GM18867 (cell line): ENCODE data around the gene DNAJB5.
"Not testable (repeated sequence)": the region's sequence is repeated elsewhere in the genome, so short reads cannot be mapped to it uniquely, and the experiment has no call there.

Source experiments
- ATAC-seq: cut with Tn5 transposase; IDR thresholded peaks from one replicate; pipeline ENCODE4 v1.9.1; 2021; ENCODE audit warnings: mild to moderate bottlenecking, moderate library complexity; ENCODE audit not compliant: unreplicated experiment

DNAJB5 gene

DNA sequence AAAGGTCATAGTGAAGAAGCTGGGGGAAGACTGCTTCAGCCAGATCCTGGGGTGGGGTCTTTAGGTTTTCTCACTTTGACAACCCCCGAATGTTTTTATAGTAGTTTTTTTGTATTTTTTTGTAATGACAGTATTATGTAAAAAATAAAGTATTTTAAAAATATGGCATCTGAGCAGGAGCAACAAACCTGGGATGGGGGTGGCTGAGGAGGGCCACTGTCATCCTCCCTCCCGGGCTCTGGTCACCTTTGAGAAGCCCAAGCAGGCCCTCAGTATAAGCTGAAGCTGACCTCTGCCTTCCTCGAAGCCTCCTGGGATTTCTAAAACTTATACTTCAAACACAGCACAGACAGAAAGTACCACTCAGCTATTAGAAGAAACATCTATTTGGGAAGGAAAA, 8.7 kb downstream of the DNAJB5 start:
- ATAC-seq, result no peak

DNA sequence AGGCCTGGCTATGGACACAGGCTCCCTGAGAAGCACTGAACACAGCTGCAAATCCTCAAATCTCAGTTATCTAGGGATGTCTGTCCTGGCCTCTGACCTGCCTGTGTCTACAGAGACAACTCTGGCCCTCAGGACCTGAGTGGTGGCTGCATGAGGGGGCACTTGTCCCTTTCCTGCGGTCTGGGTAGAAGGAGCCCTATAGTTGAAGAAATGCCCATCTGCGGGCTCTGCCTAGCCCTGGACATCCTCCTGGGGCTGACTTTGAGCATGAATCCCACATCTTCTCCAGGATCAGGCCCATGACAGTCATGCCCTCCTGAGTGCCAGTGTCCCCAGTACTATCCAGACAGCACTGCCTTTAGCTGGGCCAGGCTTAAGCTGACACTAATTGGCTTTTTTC, 10.0 kb downstream of the DNAJB5 start:
- no peak for ATAC-seq

DNA sequence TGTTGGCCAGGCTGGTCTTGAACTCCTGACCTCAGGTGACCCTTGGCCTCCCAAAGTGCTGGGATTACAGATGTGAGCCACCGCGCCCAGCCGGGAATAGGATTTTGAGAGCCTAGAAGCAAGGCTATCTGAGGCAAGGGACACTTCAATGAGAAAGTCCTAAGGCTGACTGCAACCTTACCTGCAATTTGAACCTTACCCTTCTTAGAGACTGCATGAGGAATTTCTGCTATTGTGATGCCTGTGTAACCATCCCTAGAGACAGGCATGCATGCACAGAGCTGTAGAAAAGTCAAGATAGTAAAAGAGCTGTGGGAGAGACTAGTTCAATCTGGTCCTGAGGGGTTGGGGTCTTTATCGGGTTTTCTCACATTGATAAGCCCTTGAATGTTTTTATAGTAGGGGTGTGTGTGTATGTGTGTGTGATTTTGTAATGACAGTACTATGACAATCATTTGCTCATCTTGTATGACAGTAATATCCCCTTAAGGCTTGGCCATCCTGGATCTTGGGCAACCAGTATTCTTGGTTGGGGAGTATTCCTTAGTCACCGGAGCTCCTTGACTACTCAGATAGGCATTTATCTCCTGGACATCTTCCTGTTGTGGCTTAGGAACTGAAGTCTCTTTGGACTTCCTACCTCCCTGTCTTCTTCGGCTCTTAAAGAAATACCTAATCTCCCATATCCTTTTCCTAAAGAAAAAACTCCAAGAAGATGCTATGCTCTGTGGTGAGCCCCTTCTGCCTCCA, 11.2 kb downstream of the DNAJB5 start:
- no peak for ATAC-seq

DNA sequence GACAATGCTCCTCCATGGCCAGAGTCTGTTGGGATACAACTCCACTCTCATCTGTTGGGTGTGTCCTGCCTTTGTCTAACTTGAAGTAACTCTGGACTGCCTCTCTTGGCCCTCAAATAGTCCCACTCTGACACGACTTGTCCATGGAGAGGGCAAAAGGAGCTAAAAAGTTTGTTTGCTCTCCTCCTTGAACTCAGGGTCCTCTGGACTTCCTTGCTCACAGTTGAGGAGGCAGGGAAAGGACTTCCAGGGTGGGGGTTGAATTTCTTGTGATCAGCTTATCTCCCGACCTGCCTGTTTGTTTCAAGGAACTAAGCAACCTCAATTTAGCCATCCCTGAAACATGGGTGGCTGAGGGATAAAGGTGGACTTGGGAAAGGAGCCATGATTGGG, 11.7 kb downstream of the DNAJB5 start:
- ATAC-seq, result no peak

DNA sequence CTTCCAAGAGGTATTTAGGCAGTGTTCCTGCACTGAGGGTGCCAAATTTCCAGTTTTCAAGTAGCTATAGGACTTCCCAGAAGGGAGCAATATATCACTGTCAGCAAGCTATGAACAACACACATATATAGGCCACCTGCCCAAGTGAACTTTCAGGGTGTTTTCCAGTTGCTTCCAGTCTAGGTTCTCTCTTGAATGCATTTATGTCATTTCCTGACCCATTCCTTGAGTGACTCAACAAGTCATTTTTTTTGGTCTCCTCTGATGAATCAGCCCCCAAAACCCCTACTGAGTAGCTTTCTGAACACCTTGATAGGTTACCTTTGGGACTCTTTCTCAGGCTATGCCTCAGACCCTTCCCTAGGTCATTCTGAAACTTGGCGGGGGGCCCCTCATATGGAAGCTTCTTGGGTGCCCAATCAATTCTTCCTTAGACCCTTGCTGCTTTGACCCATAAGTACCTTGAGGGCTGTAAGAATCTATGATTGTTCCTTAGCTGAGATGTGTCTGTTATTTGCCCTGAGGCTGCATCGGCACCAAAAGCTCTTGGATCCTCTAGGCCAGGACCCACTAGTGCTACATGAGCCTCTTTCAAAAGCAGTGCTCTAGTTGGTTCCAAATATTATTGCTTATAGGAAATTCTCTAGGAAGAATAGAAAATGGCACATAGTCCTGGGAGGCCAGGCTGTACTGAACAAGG, 12.4 kb downstream of the DNAJB5 start:
- no peak for ATAC-seq

DNA sequence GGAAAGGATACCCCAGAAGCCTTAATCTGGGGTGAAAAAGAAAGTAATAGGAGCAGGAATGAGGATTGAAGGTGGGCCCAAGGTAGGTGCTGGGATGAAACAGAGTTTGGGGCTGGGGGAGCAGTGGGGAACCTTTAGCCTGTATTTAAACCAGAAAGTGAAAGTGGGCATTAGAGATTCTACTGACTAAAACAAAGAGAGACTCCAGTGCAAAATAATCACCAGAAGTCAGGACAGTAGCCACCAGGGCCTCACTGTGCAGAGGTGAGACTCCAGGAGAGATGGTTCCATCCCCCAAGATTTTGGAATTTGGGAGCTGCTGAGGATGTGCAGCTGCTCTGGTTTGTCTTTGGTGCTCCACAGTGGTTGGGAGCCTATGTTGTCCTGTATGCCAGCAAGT, 13.1 kb downstream of the DNAJB5 start:
- ATAC-seq, result no peak

DNA sequence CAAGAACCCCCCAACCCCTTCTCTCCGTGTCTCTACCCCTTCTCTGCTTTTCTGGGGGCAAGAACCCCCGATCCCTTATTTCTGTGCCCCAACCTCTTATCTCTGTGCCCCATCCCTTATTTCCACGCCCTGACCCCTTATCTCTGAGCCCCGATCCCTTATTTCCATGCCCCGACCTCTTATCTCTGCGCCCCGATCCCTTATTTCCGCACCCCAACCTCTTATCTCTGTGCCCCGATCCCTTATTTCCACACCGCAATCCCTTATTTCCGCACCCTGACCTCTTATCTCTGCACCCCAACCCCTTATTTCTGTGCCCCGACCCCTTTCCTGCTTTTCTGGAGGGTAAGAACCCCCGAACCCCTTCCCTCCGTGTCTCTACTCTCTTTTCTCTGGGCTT, 14.8 kb downstream of the DNAJB5 start:
- ATAC-seq, result not testable (repeated sequence)

DNA sequence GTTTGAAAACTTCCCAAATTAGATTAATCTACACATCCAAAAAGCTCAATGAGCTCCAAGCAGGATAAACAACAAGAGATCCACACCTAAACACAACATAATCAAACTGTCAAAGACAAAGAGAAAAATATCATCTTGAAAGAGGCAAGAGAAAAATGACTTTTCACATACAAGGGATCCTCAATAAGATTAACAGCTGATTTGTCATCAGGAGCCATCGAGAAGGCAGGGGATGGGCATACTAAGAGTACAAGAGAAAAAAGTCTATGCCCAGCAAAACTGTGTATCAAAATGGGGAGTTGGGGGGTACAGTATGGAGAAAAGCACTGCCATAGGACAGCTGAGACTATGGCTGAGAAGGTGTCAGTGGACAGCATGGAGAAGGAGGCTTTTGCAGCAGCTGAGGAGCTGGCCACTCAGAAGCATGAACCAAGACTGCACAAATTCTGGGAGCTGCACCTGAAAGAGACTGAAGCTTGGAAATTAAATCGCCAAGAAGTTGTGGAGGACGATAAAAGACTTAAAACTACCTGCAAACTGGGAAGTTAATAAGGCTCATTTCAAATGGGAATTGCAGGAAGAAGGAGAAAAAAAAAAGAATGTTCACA, 20.9 kb downstream of the DNAJB5 start:
- ATAC-seq, result no peak

DNA sequence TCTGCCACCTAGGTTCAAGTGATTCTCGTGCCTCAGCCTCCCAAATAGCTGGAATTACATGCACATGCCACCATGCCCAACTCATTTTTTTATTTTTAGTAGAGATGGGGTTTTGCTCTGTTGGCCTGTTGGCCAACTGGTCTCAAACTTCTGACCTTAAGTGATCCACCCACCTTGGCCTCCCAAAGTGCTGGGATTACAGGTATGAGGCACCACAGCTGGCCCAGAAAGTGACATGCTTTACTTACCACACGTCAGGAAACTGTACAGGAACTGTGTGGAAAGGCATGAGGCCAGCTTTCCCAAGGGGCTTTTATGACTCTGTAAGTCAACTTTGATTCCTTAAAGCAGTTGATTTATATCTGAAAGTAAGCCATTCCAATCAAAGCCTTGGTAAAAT, 25.0 kb downstream of the DNAJB5 start:
- no peak for ATAC-seq

DNA sequence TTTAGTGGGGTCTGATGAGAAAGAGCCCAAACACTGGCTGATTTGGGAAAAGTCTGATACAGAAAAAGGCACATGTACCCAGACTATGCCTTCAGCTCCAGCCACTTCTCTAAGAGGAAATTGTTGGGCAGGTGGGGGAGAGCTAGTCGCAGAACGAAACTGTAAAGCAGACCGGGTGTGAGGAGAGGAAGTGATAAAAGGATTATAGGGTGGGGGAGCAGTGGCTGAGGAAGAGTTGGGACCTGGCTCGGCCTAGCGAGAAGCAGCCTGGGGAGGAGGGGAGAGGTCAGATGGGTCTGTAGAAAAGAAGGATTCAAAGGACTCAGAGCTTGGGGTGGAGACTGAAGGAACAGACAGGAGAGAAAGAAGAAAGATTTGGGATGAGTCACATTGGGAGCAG, 33.9 kb downstream of the DNAJB5 start:
- not testable (repeated sequence) for ATAC-seq

DNA sequence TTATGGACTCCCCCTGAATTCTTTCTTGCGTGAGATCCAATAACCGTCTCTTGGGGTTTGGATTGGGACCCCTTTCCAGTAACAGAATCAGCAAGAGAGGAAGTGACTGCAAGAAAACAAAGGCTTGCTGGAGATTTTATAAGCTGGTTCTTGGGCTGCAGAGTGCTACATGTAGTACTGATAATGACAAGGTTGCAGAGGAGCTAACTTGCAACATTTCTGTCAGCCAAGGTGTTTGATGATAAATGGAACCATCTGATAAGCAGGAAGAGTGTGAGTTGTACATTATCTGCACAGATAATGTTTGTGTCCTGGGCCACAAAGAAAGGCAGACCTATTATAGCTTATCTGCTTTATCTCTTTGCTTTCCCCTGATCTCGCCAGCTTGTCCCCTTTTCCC, 37.1 kb downstream of the DNAJB5 start:
- ATAC-seq, result no peak

DNA sequence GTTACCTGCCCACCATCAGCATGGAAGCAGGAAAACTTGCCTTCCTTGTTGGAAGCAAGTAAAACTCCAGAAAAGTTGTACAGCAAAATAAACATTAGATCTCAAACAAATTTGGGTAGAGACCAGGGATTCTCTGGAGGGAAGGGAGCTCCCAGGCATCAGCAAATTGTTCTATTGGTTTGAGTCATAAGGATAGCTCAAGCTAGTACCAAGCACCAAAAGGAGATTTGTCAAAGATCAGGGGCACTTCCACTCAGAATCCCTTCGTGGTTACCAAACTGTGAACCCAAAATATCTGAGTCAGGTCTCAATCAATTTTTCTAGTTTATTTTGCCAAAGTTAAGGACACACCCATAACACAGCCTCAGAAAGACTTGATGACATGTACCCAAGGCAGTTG, 37.8 kb downstream of the DNAJB5 start:
- no peak for ATAC-seq

DNA sequence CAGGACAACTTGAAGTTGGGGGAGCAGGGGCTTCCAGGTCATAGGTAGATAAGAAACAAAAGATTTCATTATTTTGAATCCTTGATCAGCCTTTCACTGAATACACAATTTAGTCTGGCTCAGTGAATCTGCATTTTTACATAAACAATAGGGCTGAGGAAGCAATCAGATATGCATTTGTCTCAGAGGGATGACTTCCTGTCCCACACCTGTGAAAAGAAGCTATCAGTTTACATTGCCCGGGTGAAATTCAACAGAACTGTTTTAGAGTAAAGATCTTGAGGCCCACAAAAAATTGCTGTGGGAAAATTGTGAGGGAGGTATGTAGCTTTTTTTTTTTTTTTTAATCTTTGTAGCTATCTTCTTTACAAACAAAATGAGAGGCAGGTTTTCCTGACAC, 38.3 kb downstream of the DNAJB5 start:
- no peak for ATAC-seq

DNA sequence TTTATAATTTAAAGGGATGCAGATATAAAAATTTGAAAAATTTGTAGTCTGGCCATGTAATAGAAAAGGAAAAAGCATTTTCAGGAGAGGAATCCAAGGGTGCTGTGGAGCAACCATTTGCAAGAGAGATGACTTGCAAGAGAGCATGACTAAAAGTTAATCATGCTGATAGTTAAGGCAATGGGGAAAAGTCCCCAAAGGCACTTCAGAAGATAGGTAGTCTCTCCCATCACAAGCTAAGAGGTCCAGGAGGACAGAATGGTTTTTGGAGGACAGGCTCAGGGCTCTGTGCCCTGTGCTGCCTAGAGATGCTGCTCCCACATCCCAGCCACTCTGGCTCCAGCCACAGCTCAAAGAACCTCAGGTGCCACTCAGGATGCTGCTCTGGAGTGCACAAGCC, 38.8 kb downstream of the DNAJB5 start:
- ATAC-seq, result no peak

DNA sequence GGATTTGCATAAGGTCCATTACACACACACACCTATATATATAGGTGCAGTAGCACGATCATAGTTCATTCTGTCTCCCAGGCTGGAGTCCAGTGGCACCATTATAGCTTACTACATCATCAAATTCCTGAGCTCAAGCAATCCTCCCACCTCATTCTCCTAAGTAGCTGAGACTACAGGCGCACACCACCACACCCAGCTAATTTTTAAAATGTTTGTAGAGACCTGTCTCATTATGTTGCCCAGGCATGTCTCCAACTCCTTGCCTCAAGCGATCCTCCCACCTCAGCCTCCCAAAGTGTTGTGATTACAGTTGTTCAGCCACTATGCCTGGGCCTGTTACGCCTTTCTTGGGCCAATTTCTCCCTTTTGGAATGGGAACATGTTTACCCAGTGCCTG, 39.7 kb downstream of the DNAJB5 start:
- no peak for ATAC-seq

DNA sequence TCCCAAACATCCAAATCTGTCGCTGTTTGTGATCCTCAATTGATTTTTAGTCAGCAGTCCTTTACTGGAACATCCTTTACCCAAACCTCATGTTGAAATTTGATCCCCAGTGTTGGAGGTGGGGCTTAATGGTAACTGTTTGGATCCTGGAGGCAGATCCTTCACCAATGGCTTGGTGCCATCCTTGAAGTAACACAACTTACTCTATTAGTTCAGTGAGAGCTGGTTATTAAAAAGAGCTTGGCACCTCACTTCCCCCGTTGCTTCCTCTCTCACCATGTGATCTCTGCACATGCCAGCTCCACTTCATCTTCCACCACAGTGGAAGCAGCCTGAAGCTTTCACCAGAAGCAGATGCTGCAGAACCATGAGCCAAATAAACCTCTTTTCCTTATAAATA, 40.3 kb downstream of the DNAJB5 start:
- no peak for ATAC-seq

DNA sequence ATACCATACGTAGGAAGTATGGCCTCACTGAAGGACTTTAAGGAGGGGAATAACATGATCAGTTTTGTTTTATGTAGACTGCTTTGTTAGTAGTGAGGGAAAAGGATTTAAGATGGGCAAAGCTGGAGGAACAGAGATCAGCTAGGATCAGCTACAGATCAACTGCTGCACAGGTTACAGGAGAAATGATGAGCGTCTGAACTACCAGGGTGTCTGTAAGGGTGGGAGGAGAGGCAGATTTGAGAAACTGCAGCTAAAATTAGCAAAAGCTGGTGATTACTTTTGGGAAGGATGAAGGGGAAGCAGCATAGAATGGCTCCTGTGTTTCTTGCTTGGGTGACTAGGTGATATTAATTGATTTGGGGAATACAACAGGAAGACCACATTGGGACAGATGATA, 43.6 kb downstream of the DNAJB5 start:
- ATAC-seq, result no peak

DNA sequence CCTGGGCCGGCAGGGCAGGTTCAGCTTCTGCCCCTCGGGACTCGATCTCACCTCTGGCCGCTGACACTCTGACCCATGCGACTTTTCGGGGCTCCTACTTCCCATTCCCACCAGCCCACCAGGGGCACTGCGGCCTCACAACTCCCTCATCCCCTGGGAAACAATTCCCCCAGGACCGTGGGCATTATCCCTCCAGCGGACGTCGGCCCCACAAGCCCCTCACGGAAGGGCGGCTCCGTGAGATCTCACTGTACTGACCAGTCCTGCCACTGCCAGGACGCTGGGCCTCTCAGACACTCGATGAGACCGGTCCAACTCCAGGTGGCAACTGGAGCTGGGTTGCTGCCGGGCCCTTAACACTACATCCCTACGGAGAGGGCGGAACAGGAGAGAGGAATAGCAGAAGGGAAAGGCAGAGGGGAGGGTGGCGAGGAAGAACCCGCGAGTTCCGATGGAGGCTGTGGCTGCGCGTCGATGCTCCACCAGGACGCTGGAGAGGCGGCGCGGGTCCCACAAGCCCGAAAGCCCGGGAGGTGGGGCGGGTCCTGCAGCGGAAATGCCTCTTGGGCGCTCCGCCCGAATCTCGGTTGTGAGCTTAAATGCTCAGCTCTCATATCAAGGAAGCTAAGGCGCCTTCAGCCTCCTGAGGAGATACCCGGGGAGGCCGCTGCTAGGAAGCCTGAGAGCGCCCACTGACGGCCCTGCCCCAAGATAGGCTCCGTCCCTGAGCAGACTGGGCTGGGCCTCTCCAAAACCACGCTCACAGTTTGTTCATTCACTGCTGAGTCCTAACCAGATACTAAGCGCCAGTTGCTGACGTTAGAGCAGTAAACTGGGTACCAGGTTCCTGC, 46.5 kb downstream of the DNAJB5 start:
- no peak for ATAC-seq

DNA sequence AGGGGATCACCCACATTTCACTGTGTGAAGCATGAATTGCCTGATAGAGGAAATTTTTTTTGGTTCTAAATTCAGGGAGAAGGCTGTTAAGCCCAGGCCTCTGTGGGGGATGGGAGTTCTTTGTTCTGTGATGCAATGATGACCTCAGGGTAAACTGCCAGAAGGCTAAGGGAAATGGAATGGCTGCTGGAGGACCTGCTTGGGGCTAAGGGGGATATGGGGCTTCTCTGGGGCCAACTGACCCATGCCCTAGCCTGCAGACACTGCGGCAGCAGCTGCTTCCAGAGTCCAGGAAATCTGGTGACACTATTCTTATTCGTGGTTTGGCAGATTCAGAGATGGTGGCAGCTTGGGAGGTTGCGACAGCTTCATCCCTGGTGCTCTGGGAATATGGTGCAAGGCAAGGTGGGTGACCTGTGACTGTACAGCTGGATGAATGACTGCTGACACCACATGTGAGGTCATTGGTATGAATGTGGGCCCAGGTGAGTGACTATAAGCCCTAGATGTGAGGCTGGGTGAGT, 52.6 kb downstream of the DNAJB5 start:
- no peak for ATAC-seq

DNA sequence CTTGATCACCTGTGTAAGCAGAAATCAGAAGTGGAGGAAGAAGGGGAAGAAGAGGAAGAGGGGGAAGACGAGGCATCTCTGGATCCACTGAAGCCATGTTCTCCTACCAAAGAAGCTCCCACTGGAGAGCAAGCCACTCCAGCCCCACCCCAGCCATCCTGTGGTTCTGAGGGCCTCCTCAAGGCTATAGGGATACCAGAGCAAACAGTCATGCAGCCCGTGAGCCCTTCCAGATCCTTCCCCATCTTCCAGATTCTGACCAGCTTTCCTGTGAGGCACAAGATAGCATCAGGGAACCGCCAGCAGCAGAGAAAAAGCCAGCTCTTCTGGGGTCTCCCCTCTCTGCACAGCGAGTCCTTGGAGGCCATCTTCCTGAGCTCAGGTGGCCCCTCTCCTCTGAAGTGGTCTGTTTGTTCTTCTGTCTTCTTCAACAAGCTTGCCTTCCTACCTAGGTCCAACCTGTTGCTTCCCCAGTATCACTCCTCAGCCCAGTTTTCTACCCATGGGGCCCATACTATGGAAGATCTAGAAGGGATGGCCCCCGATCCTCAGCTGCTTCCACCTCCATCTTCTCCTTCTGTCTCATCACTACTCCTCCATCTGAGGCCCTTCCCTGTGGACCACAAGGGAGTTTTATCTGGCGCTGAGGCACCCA, 53.5 kb downstream of the DNAJB5 start:
- ATAC-seq, result no peak

DNA sequence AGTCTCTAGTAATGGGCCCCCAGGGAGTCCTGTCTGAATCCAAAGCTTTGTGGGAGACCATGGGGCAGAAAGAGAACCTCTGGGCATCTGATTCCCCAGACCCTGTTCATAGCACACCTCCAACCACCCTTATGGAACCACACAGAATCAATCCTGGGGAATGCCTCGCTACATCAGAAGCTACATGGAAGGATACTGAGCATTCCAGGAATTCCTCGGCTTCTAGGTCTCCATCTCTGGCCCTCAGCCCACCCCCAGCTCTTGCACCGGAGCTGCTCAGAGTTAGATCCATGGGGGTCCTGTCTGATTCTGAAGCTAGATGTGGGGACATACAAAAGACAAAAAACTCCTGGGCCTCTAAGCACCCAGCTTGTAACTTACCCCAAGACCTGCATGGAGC, 54.5 kb downstream of the DNAJB5 start:
- ATAC-seq, result no peak
